ENCODE measurements around the gene M6PR.
"Not testable (repeated sequence)": the region's sequence is repeated elsewhere in the genome, so short reads cannot be mapped to it uniquely, and the experiment has no call there.

M6PR gene

GRCh38 chr12:8903646-8904045 lies 45.8 kb downstream of the M6PR start:
- no peak for DNase-seq
- Histone ChIP-seq H3K27ac (no peak overlapping the region), H3K9me3 (ENCODE audit: severe bottlenecking) (no peaks in the 10 kb centered on the region), H3K4me3 (ENCODE audit: low read depth, low read length) (no peak overlapping the region), H3K36me3 (no peaks in the 10 kb centered on the region), H3K27me3 (ENCODE audit: insufficient read depth, low read depth, severe bottlenecking) (no peaks in the 10 kb centered on the region)
- TF ChIP-seq CTCF (IDR thresholded peaks at IDR 0.05; ENCODE audit: low read depth, low read length): no peak

GRCh38 chr12:8902703-8903102 lies 46.7 kb downstream of the M6PR start:
- H3K27ac ChIP-seq; DNase-seq; H3K9me3 ChIP-seq (ENCODE audit: severe bottlenecking); H3K36me3 ChIP-seq; H3K4me3 ChIP-seq (ENCODE audit: low read depth, low read length); H3K27me3 ChIP-seq (ENCODE audit: insufficient read depth, low read depth, severe bottlenecking): not testable (repeated sequence)

- no peak for DNase-seq
- no peaks in the 10 kb centered on the region for H3K36me3 ChIP-seq
- H3K9me3 ChIP-seq (ENCODE audit: severe bottlenecking): no peaks in the 10 kb centered on the region
- H3K27ac ChIP-seq: no peak overlapping the region
- no peak overlapping the region for H3K4me3 ChIP-seq (ENCODE audit: low read depth, low read length)
- no peak for TF ChIP-seq CTCF (IDR thresholded peaks at IDR 0.05; ENCODE audit: low read depth, low read length)
- H3K27me3 ChIP-seq (ENCODE audit: insufficient read depth, low read depth, severe bottlenecking): no peaks in the 10 kb centered on the region
These were observed 49.6 kb downstream of the M6PR start for GRCh38 chr12:8899830-8900229.

- no peaks in the 10 kb centered on the region for H3K9me3 ChIP-seq (ENCODE audit: severe bottlenecking)
- H3K27me3 ChIP-seq (ENCODE audit: insufficient read depth, low read depth, severe bottlenecking): no peaks in the 10 kb centered on the region
- no peak overlapping the region for H3K27ac ChIP-seq
- DNase-seq: no peak
- no peak overlapping the region for H3K4me3 ChIP-seq (ENCODE audit: low read depth, low read length)
- no peak for TF ChIP-seq CTCF (IDR thresholded peaks at IDR 0.05; ENCODE audit: low read depth, low read length)
- H3K36me3 ChIP-seq: no peaks in the 10 kb centered on the region
These were observed 52.4 kb downstream of the M6PR start for GRCh38 chr12:8897081-8897480.

- Histone ChIP-seq H3K27ac (no peak overlapping the region), H3K9me3 (ENCODE audit: severe bottlenecking) (no peaks in the 10 kb centered on the region), H3K4me3 (ENCODE audit: low read depth, low read length) (no peak overlapping the region), H3K36me3 (no peaks in the 10 kb centered on the region), H3K27me3 (ENCODE audit: insufficient read depth, low read depth, severe bottlenecking) (no peaks in the 10 kb centered on the region)
- no peak for DNase-seq
- TF ChIP-seq CTCF (IDR thresholded peaks at IDR 0.05; ENCODE audit: low read depth, low read length): no peak
These were observed 54.5 kb downstream of the M6PR start for GRCh38 chr12:8894986-8895385.

- no peak for DNase-seq
- H3K27ac ChIP-seq: no peak overlapping the region
- TF ChIP-seq CTCF (IDR thresholded peaks at IDR 0.05; ENCODE audit: low read depth, low read length): no peak
- H3K27me3 ChIP-seq (ENCODE audit: insufficient read depth, low read depth, severe bottlenecking): no peaks in the 10 kb centered on the region
- no peaks in the 10 kb centered on the region for H3K36me3 ChIP-seq
- H3K4me3 ChIP-seq (ENCODE audit: low read depth, low read length): no peak overlapping the region
- H3K9me3 ChIP-seq (ENCODE audit: severe bottlenecking): no peaks in the 10 kb centered on the region
These were observed 55.1 kb downstream of the M6PR start for GRCh38 chr12:8894378-8894777.

Measured in WERI-Rb-1 (cell line).